A673 (cell line): Measurements from ENCODE around the gene UNC13C. TPM values are rescaled to one million over a fixed set of nuclear protein-coding genes. Genes with fewer than 3 reads are reported as not detected.

Experiments used
- BruUV-seq: library from RNA; stranded (reverse); fragments of 400-500 nt; replicated peaks from 2 replicates; lab custom pipeline; 2021; lab: Mats Ljungman, UMichigan
- CTCF ChIA-PET: fragments of 300-600 bp; sonication (Branson Sonifier 250); formaldehyde crosslinking; loops from one replicate; lab custom pipeline; 2022; ENCODE audit warnings: antibody characterized with exemption; lab: Charles Lee
- POLR2A ChIA-PET: fragments of 300-600 bp; sonication (Branson Sonifier 250); formaldehyde crosslinking; loops from one replicate; lab custom pipeline; 2022; ENCODE audit warnings: antibody characterized with exemption; ENCODE audit not compliant: low non-redundant PET; lab: Charles Lee
- DNase-seq: peaks from one replicate; pipeline ENCODE4 v3.0.0-alpha.2; 2015; ENCODE audit warnings: low spot score
- H3K27ac ChIP-seq: fragments of 200-600 bp; sonication (generic); 2 replicates; pipeline ENCODE4 v1.5.1; 2016; ENCODE audit warnings: mixed run types, low read depth, mild to moderate bottlenecking, mixed read lengths, antibody characterized with exemption, low read length; ENCODE audit not compliant: poor library complexity, severe bottlenecking
- H3K27me3 ChIP-seq: fragments of 200-600 bp; sonication (generic); replicated peaks from 2 replicates; pipeline ENCODE4 v1.6.1; 2017; ENCODE audit warnings: mixed run types, low read depth, mild to moderate bottlenecking, mixed read lengths, antibody characterized with exemption, low read length; ENCODE audit not compliant: insufficient read depth, poor library complexity
- H3K36me3 ChIP-seq: fragments of 200-600 bp; sonication (generic); 2 replicates; pipeline ENCODE4 v1.6.1; 2016; ENCODE audit warnings: mixed run types, mild to moderate bottlenecking, mixed read lengths, antibody characterized with exemption, low read length; ENCODE audit not compliant: insufficient read depth, poor library complexity, severe bottlenecking
- H3K4me1 ChIP-seq: fragments of 200-600 bp; sonication (generic); 2 replicates; pipeline ENCODE4 v1.6.1; 2017; ENCODE audit warnings: mixed run types, mild to moderate bottlenecking, mixed read lengths, antibody characterized with exemption, low read length; ENCODE audit not compliant: insufficient read depth, poor library complexity, severe bottlenecking
- H3K4me3 ChIP-seq: fragments of 200-600 bp; sonication (generic); 2 replicates; pipeline ENCODE4 v1.5.1; 2016; ENCODE audit warnings: low read depth, mixed run types, mild to moderate bottlenecking, mixed read lengths, low read length; ENCODE audit not compliant: poor library complexity, severe bottlenecking
- H3K9me3 ChIP-seq: fragments of 200-600 bp; sonication (generic); 2 replicates; pipeline ENCODE4 v1.6.1; 2016; ENCODE audit warnings: mixed run types, low read depth, mild to moderate bottlenecking, mixed read lengths, antibody characterized with exemption, low read length; ENCODE audit not compliant: poor library complexity, severe bottlenecking
- EZH2 ChIP-seq: fragments of 200-600 bp; sonication (generic); IDR thresholded peaks from 2 replicates; pipeline ENCODE4 v1.6.1; 2017; ENCODE audit warnings: borderline replicate concordance, low read depth, mild to moderate bottlenecking, mixed read lengths, antibody characterized with exemption, low read length; ENCODE audit not compliant: poor library complexity, severe bottlenecking
- intact Hi-C: fragments of 100-400 bp; cut with micrococcal nuclease; formaldehyde crosslinking; loops from one replicate; pipeline ENCODE4 v1.10.0; 2022; ENCODE audit not compliant: unreplicated experiment
- total RNA-seq: library from RNA; stranded (reverse); gene quantifications from 2 replicates; pipeline ENCODE4 v1.2.3, GENCODE V29; 2021
- TF ChIP-seq, protein P1 (sequence below): fragments of 300-800, 200-600 bp; sonication (generic); conservative IDR thresholded peaks from 2 replicates; pipeline ENCODE4 v1.5.1; 2017; ENCODE audit warnings: low read depth, mild to moderate bottlenecking, antibody characterized with exemption, low read length, moderate library complexity, mixed read lengths

UNC13C gene
- total RNA-seq, 1 experiment from 2014 or later, result not detected

DNA sequence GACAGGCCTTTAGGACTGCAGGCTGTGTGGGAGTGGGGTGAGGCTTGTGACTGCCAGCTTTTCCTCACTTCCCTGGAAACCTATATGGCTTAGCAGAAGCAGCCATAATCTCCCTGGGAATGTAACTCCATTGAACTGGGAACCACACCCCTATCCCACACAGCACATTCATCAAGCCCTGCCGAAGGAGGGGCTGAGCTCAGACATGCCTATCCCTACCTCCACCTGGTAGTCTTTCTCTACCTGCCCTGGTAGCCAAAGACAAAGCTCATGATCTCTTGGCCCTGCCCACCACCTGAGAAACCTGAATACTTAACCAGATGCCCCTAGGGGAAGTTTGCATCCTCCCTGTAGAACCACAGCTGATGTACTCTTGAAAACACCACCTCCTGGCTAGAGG is 219.8 kb downstream of the UNC13C start:
- H3K36me3 ChIP-seq, result no peaks in the 10 kb centered on the region
- POLR2A ChIA-PET, result no interaction called here
- no peaks in the 10 kb centered on the region for H3K27me3 ChIP-seq
- TF ChIP-seq, protein P1, sequence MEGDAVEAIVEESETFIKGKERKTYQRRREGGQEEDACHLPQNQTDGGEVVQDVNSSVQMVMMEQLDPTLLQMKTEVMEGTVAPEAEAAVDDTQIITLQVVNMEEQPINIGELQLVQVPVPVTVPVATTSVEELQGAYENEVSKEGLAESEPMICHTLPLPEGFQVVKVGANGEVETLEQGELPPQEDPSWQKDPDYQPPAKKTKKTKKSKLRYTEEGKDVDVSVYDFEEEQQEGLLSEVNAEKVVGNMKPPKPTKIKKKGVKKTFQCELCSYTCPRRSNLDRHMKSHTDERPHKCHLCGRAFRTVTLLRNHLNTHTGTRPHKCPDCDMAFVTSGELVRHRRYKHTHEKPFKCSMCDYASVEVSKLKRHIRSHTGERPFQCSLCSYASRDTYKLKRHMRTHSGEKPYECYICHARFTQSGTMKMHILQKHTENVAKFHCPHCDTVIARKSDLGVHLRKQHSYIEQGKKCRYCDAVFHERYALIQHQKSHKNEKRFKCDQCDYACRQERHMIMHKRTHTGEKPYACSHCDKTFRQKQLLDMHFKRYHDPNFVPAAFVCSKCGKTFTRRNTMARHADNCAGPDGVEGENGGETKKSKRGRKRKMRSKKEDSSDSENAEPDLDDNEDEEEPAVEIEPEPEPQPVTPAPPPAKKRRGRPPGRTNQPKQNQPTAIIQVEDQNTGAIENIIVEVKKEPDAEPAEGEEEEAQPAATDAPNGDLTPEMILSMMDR, result no peak
- no peak for TF ChIP-seq EZH2
- CTCF ChIA-PET, result no interaction called here
- intact Hi-C loops, result no loop called here
- H3K27ac ChIP-seq, result no peak overlapping the region
- DNase-seq, result no peak
- no TSS peak for BruUV-seq
- no peaks in the 10 kb centered on the region for H3K4me1 ChIP-seq
- H3K9me3 ChIP-seq, result peaks cover 33% of the 10 kb centered on the region
- H3K4me3 ChIP-seq, result no peak overlapping the region

DNA sequence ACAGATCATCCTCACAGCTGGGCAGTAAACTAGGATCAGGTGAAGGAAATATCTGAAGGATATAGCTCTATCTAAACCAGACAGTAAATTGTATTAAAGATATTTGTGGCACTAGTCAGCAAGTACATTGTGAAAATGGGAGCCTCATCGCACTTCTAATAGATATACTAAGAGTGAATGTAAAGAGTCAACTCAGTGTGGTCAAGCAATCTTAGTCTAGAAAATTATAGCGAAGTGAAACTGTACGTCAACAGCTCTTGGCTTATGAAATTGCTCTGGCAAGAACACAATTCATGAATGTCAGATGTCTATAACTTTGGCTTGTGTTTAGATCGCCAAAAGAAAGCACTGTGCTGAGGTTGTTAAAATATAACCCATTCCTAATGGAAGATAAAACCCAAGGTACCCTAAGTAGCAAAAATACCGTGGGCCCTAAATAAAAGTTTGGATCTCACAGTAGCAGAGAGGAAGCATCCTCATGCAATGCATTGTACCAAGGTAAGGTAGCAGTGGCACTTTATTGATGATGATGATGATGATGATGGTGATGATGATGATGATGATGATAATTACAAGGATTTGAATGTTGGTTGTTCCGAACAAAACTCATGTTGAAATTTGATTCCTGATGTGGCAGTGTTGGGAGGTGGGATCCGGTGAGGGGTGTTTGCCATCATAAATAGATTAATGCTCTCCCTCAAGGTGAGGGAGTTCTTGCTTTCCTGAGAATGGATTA is 228.5 kb downstream of the UNC13C start:
- BruUV-seq, result no TSS peak
- DNase-seq, result no peak
- no peak for TF ChIP-seq EZH2
- TF ChIP-seq, protein P1, result no peak
- H3K27ac ChIP-seq, result no peak overlapping the region
- ChIA-PET POLR2A (no interaction called here), CTCF (interaction anchor here (0.5 kb wide), 1 partner anchor 31 kb away, joined by 7 read pairs; no protein-coding TSS in a partner anchor)
- no peaks in the 10 kb centered on the region for H3K27me3 ChIP-seq
- intact Hi-C loops, result no loop called here
- H3K36me3 ChIP-seq, result no peaks in the 10 kb centered on the region
- H3K4me1 ChIP-seq, result no peaks in the 10 kb centered on the region
- H3K4me3 ChIP-seq, result no peak overlapping the region
- peaks cover 7% of the 10 kb centered on the region for H3K9me3 ChIP-seq

DNA sequence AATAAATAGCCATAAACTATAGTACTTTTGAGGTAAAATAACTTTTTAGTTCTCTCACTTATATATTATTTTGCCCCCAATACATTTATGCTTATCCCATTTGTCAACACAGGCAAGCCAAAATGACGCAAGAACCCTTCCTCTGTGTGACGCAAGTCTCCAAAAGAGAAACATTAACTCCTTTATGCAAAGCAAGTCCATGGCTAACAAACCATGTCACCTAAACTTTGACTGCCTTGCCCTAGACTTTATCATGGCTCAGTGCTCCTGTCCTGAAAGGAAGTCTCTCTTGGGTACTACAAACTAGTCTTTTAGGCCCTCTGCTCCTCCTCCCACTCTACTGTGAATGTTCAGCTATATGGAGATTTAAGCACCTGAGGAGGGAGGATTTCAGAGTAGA is 230.5 kb downstream of the UNC13C start:
- ChIA-PET POLR2A (no interaction called here), CTCF (no interaction called here)
- intact Hi-C loops, result no loop called here
- Histone ChIP-seq H3K36me3 (no peaks in the 10 kb centered on the region), H3K27ac (no peak overlapping the region), H3K4me1 (no peaks in the 10 kb centered on the region), H3K27me3 (no peaks in the 10 kb centered on the region), H3K9me3 (peaks cover 13% of the 10 kb centered on the region), H3K4me3 (no peak overlapping the region)
- BruUV-seq, result no TSS peak
- TF ChIP-seq, protein P1, result no peak
- TF ChIP-seq EZH2, result no peak
- no peak for DNase-seq
